Brain microvascular endothelial cell (primary cell): Measurements from ENCODE around the gene CERS1.

Experiments used
- DNase-seq: peaks from one replicate; pipeline ENCODE4 v3.0.0-alpha.2; 2020
- H3K27ac ChIP-seq: fragments of 250-450 bp; sonication (Bioruptor Pico); 2 replicates; pipeline ENCODE4 v1.5.1; 2020; ENCODE audit warnings: mild to moderate bottlenecking, moderate library complexity
- H3K27me3 ChIP-seq: fragments of 250-450 bp; sonication (Bioruptor Pico); replicated peaks from 2 replicates; pipeline ENCODE4 v1.5.1; 2020; ENCODE audit warnings: mild to moderate bottlenecking
- H3K36me3 ChIP-seq: fragments of 250-450 bp; sonication (Bioruptor Pico); replicated peaks from 2 replicates; pipeline ENCODE4 v1.5.1; 2020; ENCODE audit warnings: mild to moderate bottlenecking
- H3K4me3 ChIP-seq: 2 replicates; pipeline ENCODE4 v1.5.1; 2011; ENCODE audit warnings: low read depth, mild to moderate bottlenecking, control low read depth, low read length, moderate library complexity
- in situ Hi-C: cut with HindIII; loops from 2 replicates; pipeline ENCODE4 v1.10.0; 2017; ENCODE audit warnings: low sequenced_read_pairs, low pct_ligation_motif_present
- TF ChIP-seq, protein P1 (sequence below): IDR thresholded peaks from 2 replicates; pipeline ENCODE4 v1.5.1; 2011; ENCODE audit warnings: low read depth, mild to moderate bottlenecking, moderate library complexity, low read length, control low read depth, inconsistent platforms; ENCODE audit errors: missing control alignments

CERS1 gene

DNA sequence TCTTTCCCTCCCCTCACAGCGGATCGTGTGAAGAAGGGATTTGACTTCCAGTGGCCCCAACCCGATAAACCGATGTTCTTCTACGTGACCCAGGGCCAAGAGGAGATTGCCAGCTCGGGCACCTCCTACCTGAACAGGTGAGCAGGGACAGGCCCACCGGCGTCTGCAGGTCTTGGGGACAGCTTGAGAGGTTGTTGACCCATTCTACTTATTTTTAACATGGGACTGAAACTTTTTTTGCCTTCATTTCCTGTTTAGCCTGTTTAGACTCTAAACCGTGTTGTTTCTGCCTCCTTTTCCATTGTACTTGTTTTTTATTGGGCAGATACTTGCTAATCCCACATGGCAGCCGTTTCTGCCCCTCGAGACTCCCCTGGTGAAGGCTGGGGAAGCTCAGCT lies 35.7 kb downstream of the CERS1 start:
- in situ Hi-C loops, result loop anchor here (25.0 kb wide), 1 partner anchor 273 kb away; the partner anchor contains the start of gene REX1BD
- TF ChIP-seq, protein P1, sequence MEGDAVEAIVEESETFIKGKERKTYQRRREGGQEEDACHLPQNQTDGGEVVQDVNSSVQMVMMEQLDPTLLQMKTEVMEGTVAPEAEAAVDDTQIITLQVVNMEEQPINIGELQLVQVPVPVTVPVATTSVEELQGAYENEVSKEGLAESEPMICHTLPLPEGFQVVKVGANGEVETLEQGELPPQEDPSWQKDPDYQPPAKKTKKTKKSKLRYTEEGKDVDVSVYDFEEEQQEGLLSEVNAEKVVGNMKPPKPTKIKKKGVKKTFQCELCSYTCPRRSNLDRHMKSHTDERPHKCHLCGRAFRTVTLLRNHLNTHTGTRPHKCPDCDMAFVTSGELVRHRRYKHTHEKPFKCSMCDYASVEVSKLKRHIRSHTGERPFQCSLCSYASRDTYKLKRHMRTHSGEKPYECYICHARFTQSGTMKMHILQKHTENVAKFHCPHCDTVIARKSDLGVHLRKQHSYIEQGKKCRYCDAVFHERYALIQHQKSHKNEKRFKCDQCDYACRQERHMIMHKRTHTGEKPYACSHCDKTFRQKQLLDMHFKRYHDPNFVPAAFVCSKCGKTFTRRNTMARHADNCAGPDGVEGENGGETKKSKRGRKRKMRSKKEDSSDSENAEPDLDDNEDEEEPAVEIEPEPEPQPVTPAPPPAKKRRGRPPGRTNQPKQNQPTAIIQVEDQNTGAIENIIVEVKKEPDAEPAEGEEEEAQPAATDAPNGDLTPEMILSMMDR, result no peak
- no peak for DNase-seq
- H3K4me3 ChIP-seq, result no peak overlapping the region
- H3K36me3 ChIP-seq, result peaks cover 89% of the 10 kb centered on the region
- no peak overlapping the region for H3K27ac ChIP-seq
- H3K27me3 ChIP-seq, result no peaks in the 10 kb centered on the region

DNA sequence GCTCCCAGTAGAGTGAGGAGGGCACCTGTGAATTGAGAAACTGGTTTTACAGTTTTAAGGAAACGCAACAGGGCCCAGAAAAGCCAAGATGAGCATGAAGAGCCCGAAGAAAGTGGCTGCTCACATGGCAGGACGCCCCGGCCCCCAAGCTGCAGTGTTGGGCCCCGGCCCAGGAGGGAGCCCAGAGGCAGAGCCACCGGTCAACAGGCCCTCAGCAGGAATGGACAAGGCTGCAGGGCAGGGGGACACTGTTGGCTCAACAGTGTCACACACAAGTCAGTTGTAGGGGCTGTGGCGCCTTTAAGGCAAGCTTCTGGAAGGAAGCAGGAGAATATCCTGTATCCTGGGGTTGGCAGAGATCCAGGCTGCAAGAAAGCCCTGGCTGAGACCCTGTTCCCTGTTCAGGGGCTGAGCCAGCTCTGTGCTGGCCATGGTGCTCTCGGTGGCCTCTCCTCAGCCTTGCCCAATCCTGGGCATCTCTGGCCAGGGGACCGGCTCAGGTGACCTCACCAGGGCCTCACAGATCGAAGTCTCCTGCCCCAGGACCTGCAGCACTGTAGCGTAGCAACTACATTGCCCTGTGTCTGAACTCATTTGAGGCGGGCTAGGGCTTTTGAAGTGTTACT lies 36.2 kb downstream of the CERS1 start:
- Histone ChIP-seq H3K27me3 (no peaks in the 10 kb centered on the region), H3K4me3 (no peak overlapping the region), H3K36me3 (peaks cover 90% of the 10 kb centered on the region), H3K27ac (no peak overlapping the region)
- DNase-seq, result no peak
- TF ChIP-seq, protein P1, result no peak
- in situ Hi-C loops, result loop anchor here (25.0 kb wide), 1 partner anchor 272 kb away; the partner anchor contains the start of gene REX1BD

- in situ Hi-C loops, result loop anchor here (25.0 kb wide), 1 partner anchor 272 kb away; the partner anchor contains the start of gene REX1BD
- TF ChIP-seq, protein P1, result no peak
- DNase-seq, result no peak
- H3K4me3 ChIP-seq, result no peak overlapping the region
- no peak overlapping the region for H3K27ac ChIP-seq
- H3K36me3 ChIP-seq, result peaks cover 95% of the 10 kb centered on the region
- H3K27me3 ChIP-seq, result no peaks in the 10 kb centered on the region
Measured at GRCh38 chr19:18858906-18859646, 36.9 kb downstream of the CERS1 start.

- Histone ChIP-seq H3K4me3 (no peak overlapping the region), H3K36me3 (peaks cover 94% of the 10 kb centered on the region), H3K27ac (no peak overlapping the region), H3K27me3 (no peaks in the 10 kb centered on the region)
- in situ Hi-C loops, result loop anchor here (25.0 kb wide), 1 partner anchor 270 kb away; the partner anchor contains the start of gene REX1BD
- TF ChIP-seq, protein P1, result no peak
- DNase-seq, result no peak
Measured at GRCh38 chr19:18857223-18857622, 38.7 kb downstream of the CERS1 start.

DNA sequence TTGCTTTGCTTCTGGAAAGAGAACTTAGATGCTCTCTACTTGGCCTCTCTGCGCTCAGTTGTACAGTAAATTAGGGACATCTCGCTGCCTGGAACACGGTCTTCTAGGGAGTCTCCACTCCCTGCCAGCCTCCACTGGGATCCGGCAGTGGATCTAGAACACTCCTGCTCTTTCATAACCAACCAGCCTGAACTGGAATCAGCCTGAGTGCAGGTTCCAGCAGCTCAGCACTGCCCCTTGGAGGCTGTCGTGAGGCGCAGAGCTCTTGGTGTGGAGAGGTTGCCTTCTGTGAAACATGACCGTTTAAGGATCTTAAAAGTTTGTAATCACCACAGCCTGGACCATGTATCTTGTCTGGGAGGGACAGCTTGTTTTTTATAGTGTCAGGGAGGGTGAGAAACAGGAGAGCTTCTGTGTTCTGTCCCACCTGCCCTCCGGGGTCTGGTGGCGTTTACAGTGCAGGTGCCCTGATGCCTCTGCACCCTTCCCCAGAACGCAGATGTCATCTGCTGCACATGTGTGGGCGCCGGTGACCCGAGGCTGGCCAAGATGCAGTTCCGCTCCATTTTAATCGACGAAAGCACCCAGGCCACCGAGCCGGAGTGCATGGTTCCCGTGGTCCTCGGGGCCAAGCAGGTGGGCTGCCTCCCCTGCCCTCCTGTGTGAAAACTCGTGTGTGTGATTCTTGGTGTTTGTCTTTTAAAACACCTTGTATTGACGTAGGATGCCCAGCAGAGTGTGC lies 39.4 kb downstream of the CERS1 start:
- no peak overlapping the region for H3K4me3 ChIP-seq
- no peak overlapping the region for H3K27ac ChIP-seq
- peaks cover 94% of the 10 kb centered on the region for H3K36me3 ChIP-seq
- TF ChIP-seq, protein P1, result peak; percentile 67
- H3K27me3 ChIP-seq, result no peaks in the 10 kb centered on the region
- DNase-seq, result peak; percentile 32
- in situ Hi-C loops, result loop anchor here (25.0 kb wide), 1 partner anchor 269 kb away; the partner anchor contains the start of gene REX1BD
